Activated T-cell treated with anti-CD3 and anti-CD28 coated beads, Interleukin-2, amount 50 U/mL, for 48 hours (primary cell): Measurements from ENCODE around the gene TSR1.

Source experiments
- DNase-seq, 2 experiments: peaks; one replicate each; pipeline ENCODE4 v3.0.0-alpha.2; 2020

Gene TSR1

GRCh38 chr17:2368359-2368758 lies 32.1 kb upstream of the TSR1 start:
- DNase-seq: no peak

- DNase-seq: no peak
These were observed 30.7 kb upstream of the TSR1 start for GRCh38 chr17:2366747-2367494.

GRCh38 chr17:2365132-2365531 lies 28.9 kb upstream of the TSR1 start:
- DNase-seq: no peak

DNA sequence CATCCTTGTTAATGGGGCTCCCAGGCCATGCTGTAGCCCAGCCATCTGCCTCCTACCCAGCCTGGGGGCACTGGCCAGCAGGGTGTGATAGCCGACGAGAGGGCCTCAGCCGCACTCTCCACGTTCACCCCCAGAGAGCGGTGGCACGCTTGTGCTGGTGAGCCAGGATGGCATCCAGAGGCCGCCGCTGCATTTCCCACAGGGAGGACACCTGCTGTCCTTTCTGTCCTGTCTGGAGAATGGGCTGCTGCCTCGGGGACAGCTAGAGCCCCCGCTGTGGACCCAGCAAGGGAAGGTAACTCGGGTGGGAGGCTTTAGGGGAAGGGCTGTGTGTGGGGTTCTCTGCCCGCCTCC lies 28.5 kb upstream of the TSR1 start:
- no peak for DNase-seq

- no peak for DNase-seq
These were observed 27.9 kb upstream of the TSR1 start for GRCh38 chr17:2363851-2364762.

DNA sequence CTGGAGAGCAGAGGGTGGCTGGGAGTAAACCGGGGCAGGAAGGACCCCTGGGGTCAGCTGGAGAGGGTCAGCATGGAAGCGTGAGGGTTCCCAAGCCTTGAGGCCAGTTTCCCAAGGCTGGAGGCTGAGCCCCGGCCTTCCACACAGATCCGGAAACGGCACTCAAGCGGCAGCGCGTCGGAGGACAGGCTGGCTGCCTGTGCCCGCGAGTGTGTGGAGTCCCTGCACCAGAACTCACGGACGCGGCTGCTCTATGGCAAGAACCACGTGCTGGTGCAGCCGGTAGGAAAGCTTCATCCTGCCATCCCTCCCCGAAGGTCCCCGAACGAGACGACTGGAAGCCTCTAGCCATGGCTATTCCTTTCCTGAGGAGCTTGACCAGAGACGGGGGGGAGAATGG lies 27.1 kb upstream of the TSR1 start:
- no peak for DNase-seq

DNA sequence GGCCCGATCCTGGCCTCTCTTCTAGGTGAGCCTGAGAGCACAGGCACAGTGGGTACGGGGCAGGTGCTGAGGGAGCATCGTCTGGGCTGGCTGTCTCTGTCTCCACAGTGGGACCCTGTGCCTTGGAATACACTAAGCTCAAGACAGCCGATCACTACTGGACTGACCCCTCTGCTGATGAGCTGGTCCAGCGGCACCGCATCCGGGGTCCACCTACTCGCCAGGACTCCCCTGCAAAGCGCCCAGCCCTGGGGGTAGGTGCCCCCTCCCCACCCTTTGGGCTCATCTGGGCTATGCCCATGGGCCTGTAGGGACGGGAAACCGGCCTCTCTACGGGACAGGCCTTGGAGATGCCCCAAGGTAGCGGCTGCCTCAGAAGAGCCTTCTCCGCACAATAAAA lies 26.6 kb upstream of the TSR1 start:
- no peak for DNase-seq

GRCh38 chr17:2362416-2362815 lies 26.2 kb upstream of the TSR1 start:
- DNase-seq: no peak

DNA sequence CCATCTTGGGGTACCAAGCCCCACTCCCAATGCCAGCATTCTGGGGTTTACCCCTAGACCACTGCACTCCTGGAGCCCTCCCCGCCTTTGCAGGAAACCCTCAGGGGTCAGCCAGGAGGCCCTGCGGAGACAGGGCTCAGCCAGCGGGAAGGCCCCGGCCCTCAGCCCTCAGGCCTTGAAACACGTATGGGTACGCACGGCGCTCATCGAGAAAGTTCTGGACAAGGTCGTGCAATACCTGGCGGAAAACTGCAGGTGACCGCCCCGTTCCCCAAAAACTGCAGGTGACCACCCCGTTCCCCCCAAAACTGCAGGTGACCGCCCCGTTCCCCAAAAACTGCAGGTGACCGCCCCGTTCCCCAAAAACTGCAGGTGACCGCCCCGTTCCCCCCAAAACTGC lies 25.8 kb upstream of the TSR1 start:
- DNase-seq: no peak

GRCh38 chr17:2361010-2361760 lies 24.9 kb upstream of the TSR1 start:
- no peak for DNase-seq

- DNase-seq: no peak
These were observed 21.7 kb upstream of the TSR1 start for GRCh38 chr17:2357931-2358434.

DNA sequence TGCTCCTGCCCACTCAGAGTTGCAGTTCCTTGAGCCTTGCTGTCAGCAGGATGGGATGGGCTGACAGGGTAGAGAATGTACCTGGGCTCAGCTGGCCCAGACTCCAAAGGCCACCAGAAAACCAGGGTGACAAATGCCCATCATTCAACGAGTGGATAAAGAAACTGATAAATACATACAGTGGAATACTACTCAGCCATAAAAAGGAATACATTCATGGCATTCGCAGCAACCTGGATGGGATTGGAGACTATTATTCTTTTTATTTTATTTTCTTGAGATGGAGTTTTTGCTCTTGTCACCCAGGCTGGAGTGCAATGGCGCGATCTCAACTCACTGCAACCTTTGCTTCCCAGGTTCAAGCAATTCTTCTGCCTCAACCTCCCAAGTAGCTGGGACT lies 21.0 kb upstream of the TSR1 start:
- DNase-seq: no peak

- DNase-seq: no peak
These were observed 18.1 kb upstream of the TSR1 start for GRCh38 chr17:2354311-2354710.

DNA sequence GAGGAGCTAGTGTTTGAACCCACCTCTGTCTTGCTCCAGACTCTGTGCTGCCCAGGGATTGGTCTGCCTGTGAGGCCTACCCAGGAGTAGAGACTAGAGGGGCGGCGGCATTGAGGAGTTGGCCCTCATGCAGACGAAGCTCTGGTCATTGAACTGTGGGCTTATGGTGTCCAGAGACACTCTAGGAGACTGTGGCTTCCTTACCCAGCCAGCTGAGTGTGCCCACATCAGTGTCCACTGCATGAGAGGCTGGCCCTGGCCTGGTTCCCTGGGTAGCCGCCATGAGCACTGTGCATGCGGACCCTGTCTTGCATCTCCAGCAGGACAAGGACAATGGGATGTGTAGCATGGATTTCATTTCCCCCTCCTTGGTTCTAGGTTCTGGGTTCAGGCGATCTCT lies 15.0 kb upstream of the TSR1 start:
- DNase-seq: no peak

DNA sequence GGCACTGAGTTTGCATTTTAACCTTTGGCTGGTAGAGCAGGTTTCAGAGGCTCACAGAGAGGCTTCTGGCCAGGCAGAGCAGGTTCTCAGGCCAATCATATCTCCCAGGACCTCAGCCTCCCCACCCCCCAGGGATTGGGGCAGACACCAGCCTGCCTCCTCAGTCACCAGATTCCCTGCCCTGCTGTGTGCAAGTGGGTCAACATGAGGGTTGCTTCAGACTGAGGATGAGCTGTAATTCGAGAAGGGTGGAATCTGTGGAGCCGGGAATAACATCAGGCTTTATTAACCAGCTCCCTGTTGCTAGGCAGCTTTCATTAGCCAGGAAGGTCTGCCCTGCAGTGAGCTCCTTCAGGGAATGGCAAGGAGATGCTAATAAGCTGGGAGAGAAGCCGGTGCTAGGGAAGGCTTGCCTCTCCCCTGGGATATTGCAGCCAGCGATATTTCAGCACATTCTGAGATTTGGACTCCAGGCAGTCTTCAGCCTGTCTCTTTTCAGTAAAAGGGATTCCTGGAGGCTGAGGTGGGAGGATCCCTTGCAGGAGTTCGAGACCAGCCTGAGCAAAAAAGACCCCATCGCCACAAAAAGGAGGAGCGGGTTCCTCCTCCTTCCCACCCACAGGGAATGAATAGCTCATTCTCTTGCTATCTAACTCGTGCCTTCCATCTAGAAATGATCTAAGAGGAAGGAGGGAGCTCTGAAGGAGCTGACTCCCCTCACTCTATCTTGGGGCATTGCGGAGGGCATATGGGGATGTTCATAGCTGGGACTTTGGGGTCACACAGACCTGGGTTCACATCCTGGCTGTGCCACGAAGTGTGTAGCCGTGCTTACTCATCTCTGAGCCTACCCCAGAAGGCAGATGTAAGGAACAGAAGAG lies 11.8 kb upstream of the TSR1 start:
- no peak for DNase-seq

- DNase-seq: no peak
These were observed 10.2 kb upstream of the TSR1 start for GRCh38 chr17:2346475-2346874.

GRCh38 chr17:2344528-2344927 lies 8.3 kb upstream of the TSR1 start:
- no peak for DNase-seq

DNA sequence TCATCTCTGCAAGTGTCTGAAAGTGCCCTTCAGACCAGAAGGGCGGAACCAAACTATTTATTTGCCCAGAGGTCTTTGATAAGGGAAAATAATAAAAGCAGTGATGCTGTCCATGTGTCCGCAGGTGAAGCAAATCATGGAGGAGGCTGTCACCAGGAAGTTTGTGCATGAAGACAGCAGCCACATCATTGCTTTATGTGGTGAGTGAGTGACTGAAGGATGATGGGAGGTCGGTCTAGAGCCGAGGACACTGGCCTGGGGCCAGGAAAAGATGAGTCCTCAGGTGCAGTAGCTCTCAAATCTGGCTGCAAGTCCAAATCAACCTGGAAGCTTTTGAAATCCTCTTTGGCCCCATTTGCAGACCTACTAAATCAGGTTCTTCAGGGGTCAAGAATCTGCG lies 7.2 kb upstream of the TSR1 start:
- DNase-seq: peak in 1 of 2 experiments; percentile 64

GRCh38 chr17:2338315-2338657 lies 2.0 kb upstream of the TSR1 start:
- no peak for DNase-seq

DNA sequence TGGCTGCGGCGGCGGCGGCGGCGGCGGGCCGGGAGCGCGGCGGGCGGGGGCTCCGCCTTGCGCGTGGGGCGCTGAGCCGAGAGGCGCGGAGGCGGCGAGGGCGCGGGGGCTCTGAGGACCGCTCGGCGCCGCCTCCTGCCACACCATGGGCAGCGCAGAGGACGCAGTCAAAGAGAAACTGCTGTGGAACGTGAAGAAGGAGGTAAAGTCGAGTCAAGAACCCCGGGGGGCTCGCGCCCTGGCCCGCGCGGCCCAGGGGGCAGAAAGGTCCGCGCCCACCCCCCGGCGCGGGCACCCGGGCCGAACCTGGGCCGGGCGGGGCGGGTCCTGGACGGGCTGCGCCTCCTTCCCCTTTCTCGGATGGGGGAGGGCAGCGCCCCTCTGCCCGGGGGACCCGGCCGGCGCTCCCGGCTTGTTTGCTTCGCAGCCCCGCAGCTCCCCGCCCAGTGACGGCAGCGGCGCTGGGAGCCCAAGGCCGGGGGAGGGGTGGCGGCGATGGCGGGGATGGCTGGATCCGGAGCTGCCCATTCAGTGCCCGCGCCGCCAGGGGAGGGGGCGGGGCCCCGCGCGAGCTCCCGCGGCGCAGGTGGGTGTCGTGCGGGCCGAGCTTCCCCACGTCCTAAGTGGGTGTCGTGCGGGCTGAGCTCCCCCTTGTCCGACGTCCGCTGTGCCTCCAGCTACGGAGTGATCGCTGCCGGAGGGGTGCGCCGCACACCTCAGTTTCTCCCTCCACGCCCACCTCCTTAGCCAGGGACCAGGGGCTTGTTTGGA lies 1.5 kb upstream of the TSR1 start:
- DNase-seq: peak; percentile 67 to 75

DNA sequence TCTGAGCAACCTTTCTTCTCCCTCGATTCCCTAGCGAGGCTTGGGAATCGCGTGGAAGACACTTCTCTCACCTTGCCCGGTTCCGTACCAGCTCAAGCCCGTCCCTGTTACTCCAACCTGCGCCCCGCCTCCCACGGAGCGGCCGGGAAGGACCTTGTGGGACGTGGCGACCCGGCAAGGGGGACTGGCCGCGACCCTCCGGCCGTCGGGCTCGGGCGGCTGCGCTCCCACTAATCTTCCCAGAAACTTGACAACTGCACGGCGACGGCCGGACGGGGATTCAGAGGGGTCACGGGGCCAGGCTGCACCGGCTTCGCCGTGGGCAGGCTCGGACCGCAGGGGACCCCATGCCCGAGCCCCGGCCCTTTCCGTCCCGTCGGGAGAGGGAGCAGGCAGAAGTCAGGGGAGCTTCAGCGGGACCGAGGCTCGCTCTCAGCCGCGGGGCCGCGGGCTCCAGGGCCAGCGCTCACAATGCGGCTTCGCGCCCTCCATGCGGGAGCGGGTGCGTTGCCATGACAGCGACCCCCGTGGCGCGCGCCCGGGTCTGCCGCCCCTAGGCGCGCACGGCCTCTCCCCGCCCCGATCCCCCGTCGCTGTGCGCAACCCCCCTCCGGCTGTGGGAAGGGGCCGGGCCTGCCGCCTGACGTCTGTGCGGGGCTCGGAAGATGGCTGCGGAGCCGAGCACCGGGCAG lies 741 bp upstream of the TSR1 start, which contains the start of gene SGSM2:
SGSM2 (plus strand) TSS at position 650 of the 692 bp plus-strand sequence. CDS start 188 bp downstream, outside the sequence.
- DNase-seq: peak; percentile 68 to 79
